Muscle layer of colon (tissue), 2 donors: ENCODE results near the gene SLC22A23.

Source experiments
- H3K27ac ChIP-seq: one replicate; pipeline ENCODE4 v1.7.0; 2013; ENCODE audit warnings: low read depth, mild to moderate bottlenecking, low read length, moderate library complexity
- H3K27me3 ChIP-seq, 2 donors: one replicate each; pipeline ENCODE4 v1.7.0; 2013; ENCODE audit warnings: low read length in 2 of 2, mild to moderate bottlenecking in 2 of 2; ENCODE audit not compliant: insufficient read depth in 2 of 2, control insufficient read depth in 1 of 2
- H3K36me3 ChIP-seq: one replicate; pipeline ENCODE4 v1.7.0; 2013; ENCODE audit warnings: mild to moderate bottlenecking, low read length; ENCODE audit not compliant: insufficient read depth
- H3K4me1 ChIP-seq: one replicate; pipeline ENCODE4 v1.7.0; 2013; ENCODE audit warnings: mild to moderate bottlenecking, low read length; ENCODE audit not compliant: insufficient read depth
- H3K4me3 ChIP-seq, 2 donors: one replicate each; pipeline ENCODE4 v1.7.0; 2013; ENCODE audit warnings: low read length in 2 of 2, low read depth in 1 of 2, mild to moderate bottlenecking in 1 of 2, moderate library complexity in 1 of 2
- H3K9ac ChIP-seq: one replicate; pipeline ENCODE4 v1.7.0; 2013; ENCODE audit warnings: low read length
- H3K9me3 ChIP-seq: one replicate; pipeline ENCODE4 v1.7.0; 2013; ENCODE audit warnings: mild to moderate bottlenecking, low read length
- donor health status: abdominal sarcoma.
- donor health status: Adenocarcinoma of cecum.

SLC22A23 gene

DNA sequence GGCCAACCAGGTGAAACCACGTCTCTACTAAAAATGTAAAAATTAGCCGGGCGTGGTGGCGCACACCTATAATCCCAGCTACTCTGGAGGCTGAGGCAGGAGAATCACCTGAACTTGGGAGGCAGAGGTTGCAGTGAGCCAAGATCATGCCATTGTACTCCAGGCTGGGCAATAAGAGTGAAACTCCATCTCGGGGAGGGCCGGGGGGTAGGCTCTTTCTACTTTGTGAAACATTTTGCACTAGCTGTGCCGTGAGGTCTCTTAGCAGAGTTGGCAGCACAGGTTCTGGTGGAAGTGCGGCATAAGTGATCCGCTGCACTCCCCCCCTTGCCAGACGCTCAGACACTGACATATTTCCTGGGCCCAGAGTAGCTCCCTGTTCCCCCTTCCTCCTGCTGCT lies 173.6 kb downstream of the SLC22A23 start:
- no peak overlapping the region for H3K4me3 ChIP-seq
- H3K9ac ChIP-seq: no peak overlapping the region
- peaks cover 24% of the 10 kb centered on the region for H3K4me1 ChIP-seq
- H3K27me3 ChIP-seq: no peaks in the 10 kb centered on the region
- no peak overlapping the region for H3K27ac ChIP-seq
- H3K9me3 ChIP-seq: no peaks in the 10 kb centered on the region
- peaks cover 8% of the 10 kb centered on the region for H3K36me3 ChIP-seq

- Histone ChIP-seq H3K4me1 (peaks cover 24% of the 10 kb centered on the region), H3K27me3 (no peaks in the 10 kb centered on the region), H3K9ac (no peak overlapping the region), H3K27ac (no peak overlapping the region), H3K36me3 (peaks cover 8% of the 10 kb centered on the region), H3K9me3 (no peaks in the 10 kb centered on the region), H3K4me3 (no peak overlapping the region)
Measured at GRCh38 chr6:3282476-3283236, 174.2 kb downstream of the SLC22A23 start.

DNA sequence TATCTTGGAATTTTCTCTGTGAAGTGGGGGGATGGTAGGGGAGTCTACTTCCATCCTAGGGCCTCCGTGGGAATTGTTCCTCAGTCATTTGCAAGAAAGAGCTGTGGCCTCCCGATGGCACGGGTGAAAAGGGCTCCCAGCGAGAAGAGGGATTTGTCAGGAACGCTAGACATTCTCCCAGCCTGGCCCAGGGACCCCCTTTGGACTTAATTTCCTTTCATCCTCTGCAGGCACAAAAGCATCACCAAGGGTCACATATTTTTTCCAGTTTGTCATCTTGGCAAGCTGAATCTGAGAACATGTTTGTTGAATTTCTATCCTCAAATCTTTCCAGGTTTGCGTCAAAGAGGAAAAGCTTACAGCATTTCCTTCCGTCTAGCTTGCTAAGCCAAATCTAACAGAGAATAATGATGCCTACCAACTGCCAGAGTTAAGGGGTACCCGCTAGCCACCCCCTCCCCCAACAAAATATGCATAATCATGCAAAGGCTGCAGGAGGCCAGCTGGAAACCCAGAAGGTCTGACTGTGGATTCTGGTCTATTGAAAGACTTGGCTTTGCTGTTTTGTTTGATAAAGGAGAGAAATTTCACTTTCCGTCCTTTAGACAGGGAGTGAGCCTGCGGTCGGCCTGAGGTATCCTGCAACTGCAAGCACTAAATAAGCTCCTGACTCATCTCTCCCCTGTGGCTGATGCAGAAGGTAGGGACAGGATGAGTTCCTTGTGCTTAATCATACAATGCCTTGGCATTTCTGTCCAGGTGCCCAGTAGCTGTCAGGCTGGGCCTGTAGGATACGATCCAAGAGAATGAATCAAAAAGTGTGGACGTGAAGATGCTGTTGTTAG lies 175.0 kb downstream of the SLC22A23 start:
- H3K36me3 ChIP-seq: peaks cover 4% of the 10 kb centered on the region
- H3K9me3 ChIP-seq: no peaks in the 10 kb centered on the region
- H3K4me3 ChIP-seq: no peak overlapping the region
- no peak overlapping the region for H3K9ac ChIP-seq
- H3K27ac ChIP-seq: peak overlapping the region; percentile 34
- peaks cover 24% of the 10 kb centered on the region for H3K4me1 ChIP-seq
- H3K27me3 ChIP-seq: no peaks in the 10 kb centered on the region

DNA sequence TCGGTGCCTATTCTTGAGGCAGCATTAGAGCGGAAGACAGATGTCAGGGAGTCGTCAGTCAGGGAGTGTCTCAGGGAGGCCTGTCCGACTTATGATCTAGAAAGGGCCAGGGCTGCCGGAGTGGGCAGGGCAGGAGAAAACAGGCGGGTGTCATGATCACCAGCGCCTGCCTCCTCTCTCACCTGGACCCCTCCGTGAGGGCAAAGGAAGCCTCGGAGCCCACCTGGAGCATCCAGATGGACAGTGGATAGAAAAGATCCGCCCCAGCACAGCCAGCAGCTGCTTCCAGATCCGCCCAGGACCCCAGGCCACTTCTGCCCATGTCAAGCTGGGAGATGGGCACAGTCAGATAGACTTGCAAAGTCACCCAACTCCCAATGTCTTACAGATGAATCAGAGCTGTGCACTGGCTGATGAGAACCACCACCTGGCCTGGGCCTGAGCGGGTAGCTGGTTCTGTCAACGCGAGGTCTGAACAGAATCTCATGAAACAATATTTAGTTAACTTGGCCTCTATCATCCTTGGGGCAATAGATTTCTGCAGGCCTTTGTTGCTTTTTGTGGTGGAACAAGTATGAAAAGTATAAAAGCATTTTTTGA lies 175.9 kb downstream of the SLC22A23 start:
- H3K27ac ChIP-seq: peak overlapping the region; percentile 34
- H3K9me3 ChIP-seq: no peaks in the 10 kb centered on the region
- no peak overlapping the region for H3K9ac ChIP-seq
- H3K27me3 ChIP-seq: no peaks in the 10 kb centered on the region
- peaks cover 3% of the 10 kb centered on the region for H3K36me3 ChIP-seq
- H3K4me1 ChIP-seq: peaks cover 24% of the 10 kb centered on the region
- H3K4me3 ChIP-seq: no peak overlapping the region

DNA sequence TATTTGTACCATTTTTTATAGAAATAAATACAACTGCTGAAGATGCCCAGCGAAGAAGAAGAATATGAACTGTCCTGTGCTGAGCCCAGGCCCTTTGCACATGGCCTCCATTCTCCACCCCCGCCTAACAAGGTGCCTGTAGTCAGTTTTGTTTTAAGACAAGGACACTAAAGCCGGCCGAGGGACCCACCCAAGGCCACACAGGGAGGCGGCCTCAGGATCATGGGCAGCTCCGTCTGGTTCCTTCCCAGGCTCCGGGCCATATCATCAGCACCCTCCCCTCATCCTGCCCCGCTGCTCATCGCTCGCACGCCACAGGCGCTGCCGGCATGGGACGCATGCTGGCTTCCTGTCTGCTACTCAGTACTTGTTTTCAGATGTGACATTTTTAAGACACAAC lies 176.8 kb downstream of the SLC22A23 start:
- H3K4me3 ChIP-seq: no peak overlapping the region
- no peaks in the 10 kb centered on the region for H3K27me3 ChIP-seq
- no peaks in the 10 kb centered on the region for H3K9me3 ChIP-seq
- peaks cover 24% of the 10 kb centered on the region for H3K4me1 ChIP-seq
- peaks cover 3% of the 10 kb centered on the region for H3K36me3 ChIP-seq
- H3K9ac ChIP-seq: no peak overlapping the region
- H3K27ac ChIP-seq: no peak overlapping the region

DNA sequence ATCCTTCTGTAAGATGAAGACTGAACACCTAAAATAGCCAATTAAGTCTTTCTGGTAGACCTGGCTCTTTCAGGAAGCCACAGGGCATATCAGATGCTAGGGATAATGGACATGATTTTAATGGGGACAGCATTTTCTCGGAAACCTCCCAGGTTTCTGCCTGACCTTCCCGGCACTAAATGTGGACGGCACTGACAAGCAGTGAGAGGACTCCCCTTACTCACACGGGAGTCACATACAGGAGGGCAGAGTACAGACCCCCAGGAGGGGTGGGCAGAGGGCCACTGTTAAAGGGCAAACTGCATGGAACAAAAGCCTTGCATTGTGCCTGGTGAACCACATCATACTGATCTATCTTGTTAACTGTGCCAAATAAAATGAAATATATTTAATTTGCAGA lies 178.2 kb downstream of the SLC22A23 start:
- Histone ChIP-seq H3K4me3 (no peak overlapping the region), H3K27ac (no peak overlapping the region), H3K4me1 (peaks cover 23% of the 10 kb centered on the region), H3K36me3 (peaks cover 10% of the 10 kb centered on the region), H3K9me3 (no peaks in the 10 kb centered on the region), H3K27me3 (no peaks in the 10 kb centered on the region), H3K9ac (no peak overlapping the region)

DNA sequence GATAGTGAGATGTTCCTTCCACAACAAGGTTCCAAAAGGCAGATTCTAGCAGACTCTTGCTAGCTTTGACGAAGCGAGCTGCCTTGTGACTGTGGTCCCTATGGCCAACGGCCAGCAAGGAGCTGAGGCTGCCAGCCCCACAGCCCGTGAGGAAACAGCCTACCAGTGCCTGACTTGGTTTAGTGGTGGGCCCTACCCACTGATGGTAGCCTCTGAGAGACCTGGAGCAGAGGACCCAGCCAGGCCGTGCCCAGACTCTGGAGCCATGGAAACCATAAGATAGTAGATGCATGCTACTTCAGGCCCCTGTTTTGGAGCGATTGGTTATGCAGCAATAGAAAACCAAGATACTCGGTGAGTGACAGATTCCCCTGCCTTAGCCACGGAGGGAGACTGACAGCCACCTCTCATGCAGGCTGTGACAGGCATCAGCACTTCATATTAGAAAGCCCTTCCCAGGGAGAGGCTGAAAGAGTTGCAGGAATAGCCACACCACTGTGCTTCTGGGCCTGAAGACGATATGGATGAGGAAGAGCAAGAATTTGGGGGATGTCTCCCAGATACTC lies 178.9 kb downstream of the SLC22A23 start:
- peaks cover 11% of the 10 kb centered on the region for H3K36me3 ChIP-seq
- H3K27ac ChIP-seq: no peak overlapping the region
- H3K4me1 ChIP-seq: peaks cover 26% of the 10 kb centered on the region
- no peak overlapping the region for H3K9ac ChIP-seq
- H3K4me3 ChIP-seq: no peak overlapping the region
- no peaks in the 10 kb centered on the region for H3K27me3 ChIP-seq
- H3K9me3 ChIP-seq: no peaks in the 10 kb centered on the region

- H3K27ac ChIP-seq: no peak overlapping the region
- no peaks in the 10 kb centered on the region for H3K9me3 ChIP-seq
- H3K4me1 ChIP-seq: peaks cover 20% of the 10 kb centered on the region
- no peak overlapping the region for H3K9ac ChIP-seq
- no peak overlapping the region for H3K4me3 ChIP-seq
- H3K27me3 ChIP-seq: no peaks in the 10 kb centered on the region
- H3K36me3 ChIP-seq: peaks cover 17% of the 10 kb centered on the region
Measured at GRCh38 chr6:3277251-3277650, 179.6 kb downstream of the SLC22A23 start.

GRCh38 chr6:3276174-3277167 lies 180.4 kb downstream of the SLC22A23 start:
- H3K9ac ChIP-seq: no peak overlapping the region
- no peak overlapping the region for H3K4me3 ChIP-seq
- no peaks in the 10 kb centered on the region for H3K27me3 ChIP-seq
- H3K36me3 ChIP-seq: peaks cover 17% of the 10 kb centered on the region
- H3K4me1 ChIP-seq: peaks cover 12% of the 10 kb centered on the region
- H3K27ac ChIP-seq: no peak overlapping the region
- H3K9me3 ChIP-seq: no peaks in the 10 kb centered on the region

DNA sequence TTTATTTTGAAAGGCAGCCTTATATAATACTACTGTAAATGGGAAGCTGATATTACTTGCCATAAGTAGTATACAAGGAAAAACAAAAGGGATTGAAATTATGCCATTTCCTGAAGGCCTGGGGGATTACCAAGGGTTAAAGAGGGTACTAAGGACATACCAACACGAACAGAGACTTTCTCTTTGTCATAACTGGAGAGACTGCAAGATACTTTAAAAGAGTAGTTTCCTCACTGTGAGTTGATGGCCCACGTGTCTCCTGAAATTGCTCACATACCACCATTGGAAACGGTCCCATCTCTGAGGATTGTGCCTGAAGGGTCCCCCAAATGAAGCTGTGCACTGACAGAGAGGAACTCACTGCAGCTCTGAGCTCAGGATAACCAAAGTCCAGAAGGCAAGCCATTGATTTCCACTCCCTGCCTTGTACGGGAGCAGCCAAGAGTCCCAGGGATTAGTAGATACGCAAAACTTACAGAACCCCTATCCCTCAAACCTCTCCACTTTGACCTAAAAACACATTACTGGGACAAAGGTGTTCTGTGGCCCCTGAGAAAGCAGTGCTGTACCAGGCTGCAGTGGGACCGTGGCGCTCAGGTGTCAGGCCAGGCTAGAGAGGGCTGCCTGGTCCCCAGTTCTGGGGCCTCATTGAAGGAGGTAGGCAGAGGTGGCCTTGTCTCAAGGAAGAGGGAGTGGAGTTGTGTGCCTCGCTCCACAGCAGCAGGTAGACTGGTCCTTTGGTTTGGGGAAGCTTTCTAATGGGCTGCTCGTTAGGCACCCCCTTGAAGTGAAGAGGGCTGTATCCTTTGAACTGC lies 182.9 kb downstream of the SLC22A23 start:
- Histone ChIP-seq H3K9me3 (no peaks in the 10 kb centered on the region), H3K4me3 (no peak overlapping the region), H3K27me3 (no peaks in the 10 kb centered on the region), H3K27ac (no peak overlapping the region), H3K36me3 (peaks cover 34% of the 10 kb centered on the region), H3K4me1 (peaks cover 6% of the 10 kb centered on the region), H3K9ac (no peak overlapping the region)
